ENCODE data around the gene UCP2.

- TF ChIP-seq POLR2AphosphoS5 (IDR thresholded peaks at IDR 0.05; ENCODE audit: borderline replicate concordance, low read depth, low read length) (no peak), EZH2 (IDR thresholded peaks at IDR 0.05) (no peak), FOXP2 (optimal IDR thresholded peaks at IDR 0.05; ENCODE audit: control extremely low read depth, extremely low read length, insufficient read depth) (no peak)
Observed at GRCh38 chr11:74000307-74001133, 17.9 kb upstream of the UCP2 start.
